OCI-LY7 (cell line): ENCODE measurements around the gene UBE2G1.

Experiments
- EZH2phosphoT487 ChIP-seq: fragments of 200-600 bp; sonication (generic); IDR thresholded peaks from 2 replicates; pipeline ENCODE4 v1.6.1; 2018; ENCODE audit warnings: low read depth, borderline replicate concordance, mild to moderate bottlenecking, mixed run types, antibody characterized with exemption, low read length, moderate library complexity, mixed read lengths
- TF ChIP-seq, protein P1 (sequence below): fragments of 200-600 bp; sonication (generic); conservative IDR thresholded peaks from 2 replicates; pipeline ENCODE4 v1.5.1; 2014; ENCODE audit warnings: mild to moderate bottlenecking, antibody characterized with exemption, low read length, moderate library complexity, mixed read lengths

DNA sequence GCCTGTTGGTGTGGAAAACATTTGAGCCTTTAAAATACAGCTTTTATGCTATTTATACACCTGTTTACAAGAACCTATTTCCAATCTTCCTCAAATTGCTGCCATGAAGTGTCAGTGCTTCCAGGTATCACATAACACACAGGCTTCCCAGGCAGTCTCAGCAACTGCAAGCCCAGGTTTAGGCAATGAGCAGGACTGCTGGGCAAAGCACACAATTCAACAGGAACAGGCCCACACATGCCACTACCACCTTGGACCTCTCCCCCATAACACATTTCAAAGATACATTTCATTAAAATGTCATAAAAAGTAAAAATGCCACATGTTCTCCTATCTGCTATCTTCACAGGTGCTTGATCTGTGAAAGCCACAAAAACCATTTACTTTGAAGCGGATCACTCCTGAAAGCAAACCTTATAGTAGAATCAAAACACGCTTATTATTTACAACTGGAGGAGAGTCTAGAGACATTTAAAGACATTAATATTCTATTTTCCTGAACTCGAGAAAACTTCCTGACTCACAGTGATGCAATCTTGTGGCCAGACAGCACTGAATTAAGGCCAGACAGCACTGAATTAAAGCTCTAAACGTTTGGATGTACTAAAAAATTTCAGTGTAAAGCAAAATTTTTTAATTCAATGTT, 134.2 kb downstream of the UBE2G1 start:
- TF ChIP-seq, protein P1, sequence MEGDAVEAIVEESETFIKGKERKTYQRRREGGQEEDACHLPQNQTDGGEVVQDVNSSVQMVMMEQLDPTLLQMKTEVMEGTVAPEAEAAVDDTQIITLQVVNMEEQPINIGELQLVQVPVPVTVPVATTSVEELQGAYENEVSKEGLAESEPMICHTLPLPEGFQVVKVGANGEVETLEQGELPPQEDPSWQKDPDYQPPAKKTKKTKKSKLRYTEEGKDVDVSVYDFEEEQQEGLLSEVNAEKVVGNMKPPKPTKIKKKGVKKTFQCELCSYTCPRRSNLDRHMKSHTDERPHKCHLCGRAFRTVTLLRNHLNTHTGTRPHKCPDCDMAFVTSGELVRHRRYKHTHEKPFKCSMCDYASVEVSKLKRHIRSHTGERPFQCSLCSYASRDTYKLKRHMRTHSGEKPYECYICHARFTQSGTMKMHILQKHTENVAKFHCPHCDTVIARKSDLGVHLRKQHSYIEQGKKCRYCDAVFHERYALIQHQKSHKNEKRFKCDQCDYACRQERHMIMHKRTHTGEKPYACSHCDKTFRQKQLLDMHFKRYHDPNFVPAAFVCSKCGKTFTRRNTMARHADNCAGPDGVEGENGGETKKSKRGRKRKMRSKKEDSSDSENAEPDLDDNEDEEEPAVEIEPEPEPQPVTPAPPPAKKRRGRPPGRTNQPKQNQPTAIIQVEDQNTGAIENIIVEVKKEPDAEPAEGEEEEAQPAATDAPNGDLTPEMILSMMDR: no peak
- TF ChIP-seq EZH2phosphoT487: no peak
